ENCODE results near the gene TSPAN9. TPM values are rescaled to one million over a fixed set of nuclear protein-coding genes. Genes with fewer than 3 reads are reported as not detected.

Gene TSPAN9
- total and polyA plus RNA-seq, 9 donors: 24.9 to 72.3 (median 55.7) TPM

DNA sequence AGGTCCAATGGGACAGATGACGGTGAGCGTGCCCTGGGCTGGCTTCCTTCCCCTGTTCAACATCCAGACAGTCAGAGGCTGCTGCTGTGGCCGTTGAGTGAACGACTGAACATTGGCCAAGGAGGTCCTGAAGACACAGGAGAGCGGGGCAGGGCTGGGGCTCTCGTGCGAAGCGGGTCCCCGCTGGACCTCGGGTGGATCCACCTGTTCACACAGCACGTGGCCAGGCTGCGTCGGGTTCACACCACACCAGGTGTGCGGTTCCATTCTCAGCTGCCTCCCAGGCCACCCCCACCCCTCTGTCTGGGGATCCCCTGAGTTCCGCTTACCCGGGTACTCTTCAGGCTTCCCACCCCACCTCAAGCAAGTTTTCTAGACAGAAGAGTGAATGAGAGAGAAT is 214.8 kb downstream of the TSPAN9 start:
- WGBS, 3 donors: 92 to 95% (median 92%) methylated on average over 15 to 16 of the region's 16 CpGs
- Histone ChIP-seq H3K27ac (no peak overlapping the region), H3K9me3 (no peaks in the 10 kb centered on the region), H3K4me1 (ENCODE audit: insufficient read depth) (peaks cover 5% of the 10 kb centered on the region), H3K4me3 (no peak overlapping the region), H3K36me3 (no peaks in the 10 kb centered on the region), H3K27me3 (no peaks in the 10 kb centered on the region)
- intact Hi-C loops (cut with DNase I): loop anchor here in 1 of 4 donors (10.0 kb wide), 1 partner anchor 513 kb away; no protein-coding TSS in a partner anchor
- DNase-seq: no peak
- TF ChIP-seq CTCF (IDR thresholded peaks at IDR 0.05): no peak
- TF ChIP-seq EP300 (IDR thresholded peaks at IDR 0.05): no peak
- no peak for TF ChIP-seq POLR2A (IDR thresholded peaks at IDR 0.05)

DNA sequence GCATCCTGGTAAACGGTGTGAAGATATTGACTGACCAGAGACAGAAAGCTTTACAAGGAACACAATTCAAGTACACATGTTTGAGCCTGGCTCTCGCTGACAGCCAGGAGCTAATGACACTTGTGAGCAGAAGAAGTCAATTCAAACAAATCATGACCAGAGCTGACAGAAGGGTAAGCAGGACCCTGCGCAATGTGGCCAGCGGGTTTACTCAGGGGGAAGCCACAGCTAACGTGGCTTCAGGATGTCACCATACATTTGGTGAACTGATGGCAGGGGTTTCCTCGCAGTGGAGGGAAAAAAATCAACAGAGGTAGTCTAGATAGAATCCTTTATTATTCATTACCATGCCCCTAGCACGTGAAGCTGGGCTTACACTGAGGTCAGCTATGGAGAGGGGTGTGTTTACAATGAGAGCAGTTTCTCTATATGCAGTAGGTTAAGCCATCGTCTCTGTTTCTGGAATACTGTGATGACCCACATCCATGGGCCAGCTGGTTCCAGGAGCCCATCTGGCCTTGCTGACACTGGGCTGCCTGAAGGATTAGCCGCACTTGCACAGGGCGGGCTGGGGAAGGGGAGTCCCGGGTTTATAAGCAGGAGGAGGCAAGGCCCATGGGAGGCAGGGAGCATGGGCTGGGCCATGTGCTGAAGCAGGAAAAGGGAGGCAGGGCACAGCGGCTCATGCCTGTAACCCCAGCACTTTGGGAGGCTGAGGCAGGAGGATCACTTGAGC is 215.7 kb downstream of the TSPAN9 start:
- intact Hi-C loops (cut with DNase I): loop anchor here in 1 of 4 donors (10.0 kb wide), 1 partner anchor 512 kb away; no protein-coding TSS in a partner anchor

DNA sequence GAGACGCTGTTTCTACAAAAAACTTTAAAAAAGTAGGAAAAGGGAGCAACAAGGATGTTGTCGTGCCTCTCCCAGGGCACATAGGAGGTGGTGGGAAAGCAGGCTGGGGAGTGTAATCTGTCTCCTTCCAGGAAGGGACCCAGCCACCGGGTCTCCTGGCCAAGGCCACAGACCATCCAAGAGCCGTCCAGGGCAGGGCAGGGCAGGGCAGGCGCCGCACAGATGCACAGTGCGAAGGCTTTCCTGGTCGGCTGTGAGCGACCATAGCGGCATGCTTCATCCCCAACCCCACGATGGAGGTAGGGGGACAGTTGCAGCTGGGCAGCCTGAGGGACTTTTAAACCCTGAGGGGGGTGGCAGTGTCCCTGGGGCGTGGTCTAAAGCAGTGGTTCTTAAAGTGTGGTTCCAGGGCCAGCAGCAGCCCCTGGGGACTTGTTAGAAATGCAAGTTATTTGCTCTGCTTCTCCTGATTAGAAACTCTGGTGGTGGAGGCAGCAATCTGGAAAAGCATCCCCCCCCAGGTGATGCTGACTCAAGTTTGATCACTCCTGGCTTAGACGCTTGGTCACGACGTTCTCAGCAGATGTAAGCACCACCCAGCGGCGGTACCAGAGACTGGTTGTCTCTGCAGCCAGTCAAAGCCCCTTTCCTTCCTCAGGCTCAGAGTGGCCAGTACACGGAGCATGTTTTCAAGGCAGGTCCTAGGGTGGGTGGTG is 216.4 kb downstream of the TSPAN9 start:
- Histone ChIP-seq H3K4me1 (ENCODE audit: insufficient read depth) (peaks cover 5% of the 10 kb centered on the region), H3K27ac (no peak overlapping the region), H3K4me3 (no peak overlapping the region), H3K36me3 (no peaks in the 10 kb centered on the region), H3K27me3 (no peaks in the 10 kb centered on the region), H3K9me3 (no peaks in the 10 kb centered on the region)
- intact Hi-C loops (cut with DNase I): loop anchor here in 1 of 4 donors (10.0 kb wide), 1 partner anchor 511 kb away; no protein-coding TSS in a partner anchor
- TF ChIP-seq EP300 (IDR thresholded peaks at IDR 0.05): no peak
- WGBS, 3 donors: 21 to 32% (median 23%) methylated on average over 18 of the region's 18 CpGs
- DNase-seq: peak in 2 of 5 donors; percentile 35 to 60

More for the DNA sequence above, 215.7 kb downstream of the TSPAN9 start:
- Histone ChIP-seq H3K4me1 (ENCODE audit: insufficient read depth) (peaks cover 5% of the 10 kb centered on the region), H3K4me3 (no peak overlapping the region), H3K27ac (no peak overlapping the region), H3K27me3 (no peaks in the 10 kb centered on the region), H3K9me3 (no peaks in the 10 kb centered on the region), H3K36me3 (no peaks in the 10 kb centered on the region)
- TF ChIP-seq CTCF (IDR thresholded peaks at IDR 0.05): no peak
- TF ChIP-seq POLR2A (IDR thresholded peaks at IDR 0.05): no peak
- no peak for TF ChIP-seq EP300 (IDR thresholded peaks at IDR 0.05)
- no peak for DNase-seq
- WGBS, 3 donors: 74 to 76% (median 74%) methylated on average over 12 of the region's 12 CpGs

GRCh38 chr12:3294481-3294911 is 217.3 kb downstream of the TSPAN9 start:
- Histone ChIP-seq H3K9me3 (no peaks in the 10 kb centered on the region), H3K27ac (no peak overlapping the region), H3K27me3 (no peaks in the 10 kb centered on the region), H3K36me3 (no peaks in the 10 kb centered on the region), H3K4me3 (no peak overlapping the region), H3K4me1 (ENCODE audit: insufficient read depth) (peaks cover 5% of the 10 kb centered on the region)
- intact Hi-C loops (cut with DNase I): loop anchor here in 1 of 4 donors (10.0 kb wide), 1 partner anchor 510 kb away; no protein-coding TSS in a partner anchor
- DNase-seq: no peak
- no peak for TF ChIP-seq EP300 (IDR thresholded peaks at IDR 0.05)
- TF ChIP-seq CTCF (IDR thresholded peaks at IDR 0.05): no peak
- no peak for TF ChIP-seq POLR2A (IDR thresholded peaks at IDR 0.05)
- 50 to 61% (median 56%) methylated on average over 7 to 15 of the region's 15 CpGs for WGBS, 3 donors
